ENCODE measurements around the gene MTERF4.

The MTERF4 gene

GRCh38 chr2:241147336-241147735 lies 45.2 kb upstream of the MTERF4 start:
- Histone ChIP-seq H3K79me2 (ENCODE audit: low read length) (peaks cover 27% of the 10 kb centered on the region), H3K9ac (ENCODE audit: low read length) (no peak overlapping the region), H2AFZ (ENCODE audit: low read length) (no peak overlapping the region), H3K9me2 (replicated peaks; ENCODE audit: insufficient read depth, low read length) (no peaks in the 10 kb centered on the region), H4K20me1 (ENCODE audit: insufficient read depth, low read length) (no peaks in the 10 kb centered on the region), H3K4me3 (ENCODE audit: low read length) (no peak overlapping the region), H3K4me1 (ENCODE audit: low read length) (peaks cover 14% of the 10 kb centered on the region), H3K36me3 (replicated peaks; ENCODE audit: insufficient read depth, low read length) (no peaks in the 10 kb centered on the region), H3K27ac (ENCODE audit: low read length) (no peak overlapping the region), H3K4me2 (ENCODE audit: low read depth, low read length) (no peak overlapping the region), H3F3A (ENCODE audit: insufficient read depth, low read length) (0 out of 2 replicates have a peak, but pooled peaks cover 4% of the 10 kb centered on the region), H3K27me3 (replicated peaks; ENCODE audit: insufficient read depth, low read length) (no peaks in the 10 kb centered on the region), H3K9me3 (replicated peaks; ENCODE audit: insufficient read depth, low read length) (no peaks in the 10 kb centered on the region)
- DNase-seq, result no peak
- TF ChIP-seq EZH2 (optimal IDR thresholded peaks at IDR 0.05; ENCODE audit: low read depth, low read length) (no peak), CTCF (IDR thresholded peaks at IDR 0.05; ENCODE audit: low read length) (no peak), EZH2phosphoT487 (IDR thresholded peaks at IDR 0.05; ENCODE audit: low read length) (no peak)

- Histone ChIP-seq H3K4me3 (ENCODE audit: low read length) (no peak overlapping the region), H3K9ac (ENCODE audit: low read length) (no peak overlapping the region), H3K27me3 (replicated peaks; ENCODE audit: insufficient read depth, low read length) (no peaks in the 10 kb centered on the region), H3K79me2 (ENCODE audit: low read length) (peaks cover 17% of the 10 kb centered on the region), H2AFZ (ENCODE audit: low read length) (no peak overlapping the region), H3K4me1 (ENCODE audit: low read length) (peaks cover 11% of the 10 kb centered on the region), H3K27ac (ENCODE audit: low read length) (no peak overlapping the region), H3K36me3 (replicated peaks; ENCODE audit: insufficient read depth, low read length) (no peaks in the 10 kb centered on the region), H3F3A (ENCODE audit: insufficient read depth, low read length) (0 out of 2 replicates have a peak, but pooled peaks cover 4% of the 10 kb centered on the region), H3K9me2 (replicated peaks; ENCODE audit: insufficient read depth, low read length) (no peaks in the 10 kb centered on the region), H4K20me1 (ENCODE audit: insufficient read depth, low read length) (no peaks in the 10 kb centered on the region), H3K9me3 (replicated peaks; ENCODE audit: insufficient read depth, low read length) (no peaks in the 10 kb centered on the region), H3K4me2 (ENCODE audit: low read depth, low read length) (no peak overlapping the region)
- TF ChIP-seq EZH2phosphoT487 (IDR thresholded peaks at IDR 0.05; ENCODE audit: low read length), result no peak
- TF ChIP-seq EZH2 (optimal IDR thresholded peaks at IDR 0.05; ENCODE audit: low read depth, low read length), result no peak
- no peak for TF ChIP-seq CTCF (IDR thresholded peaks at IDR 0.05; ENCODE audit: low read length)
- no peak for DNase-seq
These were observed 44.2 kb upstream of the MTERF4 start for GRCh38 chr2:241146286-241146685.

- Histone ChIP-seq H3K4me2 (ENCODE audit: low read depth, low read length) (no peak overlapping the region), H2AFZ (ENCODE audit: low read length) (no peak overlapping the region), H3K36me3 (replicated peaks; ENCODE audit: insufficient read depth, low read length) (no peaks in the 10 kb centered on the region), H3K9ac (ENCODE audit: low read length) (no peak overlapping the region), H3K4me1 (ENCODE audit: low read length) (no peaks in the 10 kb centered on the region), H3K4me3 (ENCODE audit: low read length) (no peak overlapping the region), H3K9me3 (replicated peaks; ENCODE audit: insufficient read depth, low read length) (no peaks in the 10 kb centered on the region), H3K79me2 (ENCODE audit: low read length) (peaks cover under 1% of the 10 kb centered on the region; the same call in 1 of the 2 replicates), H3K9me2 (replicated peaks; ENCODE audit: insufficient read depth, low read length) (no peaks in the 10 kb centered on the region), H4K20me1 (ENCODE audit: insufficient read depth, low read length) (no peaks in the 10 kb centered on the region), H3K27ac (ENCODE audit: low read length) (no peak overlapping the region), H3K27me3 (replicated peaks; ENCODE audit: insufficient read depth, low read length) (no peaks in the 10 kb centered on the region), H3F3A (ENCODE audit: insufficient read depth, low read length) (no peaks in the 10 kb centered on the region)
- no peak for DNase-seq
- TF ChIP-seq EZH2phosphoT487 (IDR thresholded peaks at IDR 0.05; ENCODE audit: low read length) (no peak), EZH2 (optimal IDR thresholded peaks at IDR 0.05; ENCODE audit: low read depth, low read length) (no peak), CTCF (IDR thresholded peaks at IDR 0.05; ENCODE audit: low read length) (no peak)
These were observed 40.5 kb upstream of the MTERF4 start for GRCh38 chr2:241142593-241142992.

Data from MM.1S (cell line).